Esophagus muscularis mucosa (tissue), 4 donors: ENCODE data around the gene TMEM156. TPM values are rescaled to one million over a fixed set of nuclear protein-coding genes. Genes with fewer than 3 reads are reported as not detected.

Experiments used
- DNase-seq: peaks from one replicate; pipeline ENCODE4 v3.0.0-alpha.2; 2017; ENCODE audit errors: extremely low spot score
- H3K27ac ChIP-seq, 4 donors: fragments of 200-600 bp; sonication (generic); replicated peaks in 1 of 4; 1 replicate in 3 of 4; 2 replicates in 1 of 4; pipeline ENCODE4 v1.5.1; 2016 to 2019; ENCODE audit warnings: mild to moderate bottlenecking in 1 of 4
- H3K27me3 ChIP-seq, 4 donors: fragments of 200-600 bp; sonication (generic); one replicate each; pipeline versions ENCODE4 v1.5.1 to v1.6.0; 2016 to 2019
- H3K36me3 ChIP-seq, 4 donors: fragments of 200-600 bp; sonication (generic); one replicate each; pipeline ENCODE4 v1.5.1; 2016 to 2019
- H3K4me1 ChIP-seq, 4 donors: fragments of 200-600 bp; sonication (generic); one replicate each; pipeline ENCODE4 v1.5.1; 2016 to 2019
- H3K4me3 ChIP-seq, 4 donors: fragments of 200-600 bp; sonication (generic); 1 replicate in 2 of 4; 2 replicates in 2 of 4; pipeline ENCODE4 v1.5.1; 2016 to 2019; ENCODE audit warnings: mild to moderate bottlenecking in 4 of 4, moderate library complexity in 1 of 4
- H3K9me3 ChIP-seq, 4 donors: fragments of 200-600 bp; sonication (generic); 1 replicate in 3 of 4; 2 replicates in 1 of 4; pipeline ENCODE4 v1.5.1; 2016 to 2019
- EP300 ChIP-seq: sonication (generic); formaldehyde crosslinking; IDR thresholded peaks from one replicate; pipeline ENCODE4 v1.6.1; 2017; ENCODE audit warnings: antibody characterized with exemption
- POLR2A ChIP-seq: fragments of 450-650 bp; IDR thresholded peaks from one replicate; pipeline ENCODE4 v1.6.1; 2017; ENCODE audit warnings: antibody characterized with exemption, moderate library complexity, mild to moderate bottlenecking, low read depth
- POLR2AphosphoS5 ChIP-seq, 2 donors: sonication (generic); formaldehyde crosslinking; IDR thresholded peaks; one replicate each; pipeline ENCODE4 v1.6.1; 2017; ENCODE audit warnings: antibody characterized with exemption in 2 of 2
- WGBS: methylation state at CpG from one replicate; pipeline ENCODE4 v1.1.5; 2018; 5-methylcytosine and 5-hydroxymethylcytosine counted together
- intact Hi-C: fragments of 100-400 bp; cut with DNase I; formaldehyde crosslinking; loops from one replicate; pipeline ENCODE4 v1.15.1; 2023
- total RNA-seq, 4 donors: library from RNA; depleted of rRNA; stranded (reverse); fragments of >200 nt; gene quantifications; one replicate each; pipeline versions ENCODE4 v1.1.0 to v1.2.1, GENCODE V29; 2016
- TF ChIP-seq, protein P1 (sequence below), 3 experiments: fragments of 200-600 bp in 2 of 3; fragments of 450-650 bp in 1 of 3; sonication (generic) in 2 of 3; IDR thresholded peaks; one replicate each; pipeline ENCODE4 v1.5.1; 2017 to 2019; ENCODE audit warnings: antibody characterized with exemption in 3 of 3, mild to moderate bottlenecking in 2 of 3, moderate library complexity in 1 of 3

Gene TMEM156
- total RNA-seq, 4 donors from 2014 or later: 0.50 TPM; not detected in 3

DNA sequence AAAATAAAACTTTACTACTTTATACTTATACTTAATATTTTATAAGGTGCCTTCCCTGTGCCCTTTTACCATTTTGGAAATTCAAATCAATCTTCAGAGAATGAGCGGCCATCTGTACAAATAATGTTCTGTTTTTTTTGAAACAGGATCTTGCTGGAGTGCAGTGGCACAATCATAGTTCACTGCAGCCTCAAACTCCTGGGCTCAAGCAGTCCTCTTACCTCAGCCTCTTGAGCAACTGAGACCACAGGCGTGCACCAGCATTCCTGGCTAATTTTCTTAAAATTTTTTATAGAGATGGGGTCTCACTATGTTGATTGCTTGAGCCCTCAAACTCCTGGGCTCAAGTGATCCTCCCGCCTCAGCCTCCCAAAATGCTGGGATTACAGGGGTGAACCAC is 111.1 kb downstream of the TMEM156 start:
- H3K36me3 ChIP-seq: peaks cover 15 to 79% (median 56%) of the 10 kb centered on the region in 4 donors
- H3K27ac ChIP-seq: no peak overlapping the region
- H3K9me3 ChIP-seq: no peaks in the 10 kb centered on the region
- WGBS: 93% methylated on average over 3 of the region's 3 CpGs
- intact Hi-C loops: no loop called here
- H3K4me3 ChIP-seq: no peak overlapping the region
- TF ChIP-seq, protein P1, sequence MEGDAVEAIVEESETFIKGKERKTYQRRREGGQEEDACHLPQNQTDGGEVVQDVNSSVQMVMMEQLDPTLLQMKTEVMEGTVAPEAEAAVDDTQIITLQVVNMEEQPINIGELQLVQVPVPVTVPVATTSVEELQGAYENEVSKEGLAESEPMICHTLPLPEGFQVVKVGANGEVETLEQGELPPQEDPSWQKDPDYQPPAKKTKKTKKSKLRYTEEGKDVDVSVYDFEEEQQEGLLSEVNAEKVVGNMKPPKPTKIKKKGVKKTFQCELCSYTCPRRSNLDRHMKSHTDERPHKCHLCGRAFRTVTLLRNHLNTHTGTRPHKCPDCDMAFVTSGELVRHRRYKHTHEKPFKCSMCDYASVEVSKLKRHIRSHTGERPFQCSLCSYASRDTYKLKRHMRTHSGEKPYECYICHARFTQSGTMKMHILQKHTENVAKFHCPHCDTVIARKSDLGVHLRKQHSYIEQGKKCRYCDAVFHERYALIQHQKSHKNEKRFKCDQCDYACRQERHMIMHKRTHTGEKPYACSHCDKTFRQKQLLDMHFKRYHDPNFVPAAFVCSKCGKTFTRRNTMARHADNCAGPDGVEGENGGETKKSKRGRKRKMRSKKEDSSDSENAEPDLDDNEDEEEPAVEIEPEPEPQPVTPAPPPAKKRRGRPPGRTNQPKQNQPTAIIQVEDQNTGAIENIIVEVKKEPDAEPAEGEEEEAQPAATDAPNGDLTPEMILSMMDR (IDR thresholded peaks at IDR 0.05): no peak
- no peak for TF ChIP-seq POLR2A
- no peak for TF ChIP-seq POLR2AphosphoS5 (IDR thresholded peaks at IDR 0.05)
- TF ChIP-seq EP300: no peak
- H3K27me3 ChIP-seq: no peaks in the 10 kb centered on the region
- DNase-seq: no peak
- peaks cover 0 to 35% (median 30%) of the 10 kb centered on the region in 4 donors for H3K4me1 ChIP-seq

DNA sequence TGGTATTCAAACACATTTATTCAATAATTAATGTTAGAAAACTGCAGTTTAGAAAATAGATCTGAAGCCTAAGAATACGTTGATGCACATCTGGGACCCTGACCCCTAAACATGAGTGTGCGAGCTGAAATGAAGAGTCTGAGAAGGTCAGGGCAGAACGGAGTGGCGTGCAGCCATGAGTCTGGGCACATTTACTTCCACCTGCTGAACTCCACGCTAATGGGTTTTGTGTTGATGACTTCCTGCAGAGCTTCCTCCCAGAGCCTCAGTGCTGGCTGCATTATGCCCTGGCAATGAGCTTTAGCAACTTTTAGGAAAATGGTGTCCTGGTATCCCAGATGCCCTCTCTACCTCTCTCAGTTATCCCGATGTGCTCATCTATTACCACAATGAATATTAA is 111.5 kb downstream of the TMEM156 start:
- WGBS: 86% methylated on average over 6 of the region's 6 CpGs
- peaks cover 0 to 31% (median 25%) of the 10 kb centered on the region in 4 donors for H3K4me1 ChIP-seq
- H3K27ac ChIP-seq: no peak overlapping the region
- TF ChIP-seq POLR2A (no peak), EP300 (no peak), POLR2AphosphoS5 (IDR thresholded peaks at IDR 0.05) (no peak)
- TF ChIP-seq, protein P1 (IDR thresholded peaks at IDR 0.05): no peak
- H3K4me3 ChIP-seq: no peak overlapping the region
- intact Hi-C loops: no loop called here
- H3K9me3 ChIP-seq: no peaks in the 10 kb centered on the region
- H3K27me3 ChIP-seq: no peaks in the 10 kb centered on the region
- peaks cover 18 to 79% (median 58%) of the 10 kb centered on the region in 4 donors for H3K36me3 ChIP-seq
- DNase-seq: no peak

DNA sequence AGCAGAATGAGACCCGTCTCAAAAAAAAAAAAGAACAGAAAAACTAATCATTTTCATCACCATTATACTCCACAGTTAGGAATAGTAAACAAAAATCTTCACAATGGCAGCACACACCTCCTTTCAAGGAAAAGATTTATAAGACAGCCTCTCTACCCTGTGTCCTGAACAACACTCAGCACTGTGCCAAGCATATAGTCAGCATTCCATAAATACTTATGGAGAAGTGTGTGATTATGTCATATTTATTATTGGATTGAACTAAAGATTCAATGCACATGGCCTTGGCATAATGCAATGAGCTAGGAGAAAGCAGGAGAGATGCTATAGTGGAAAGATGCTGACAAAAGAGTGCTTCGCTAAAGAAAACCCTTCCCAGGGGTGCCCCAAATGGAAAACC is 112.0 kb downstream of the TMEM156 start:
- Histone ChIP-seq H3K36me3 (peaks cover 21 to 84% (median 63%) of the 10 kb centered on the region in 4 donors), H3K9me3 (no peaks in the 10 kb centered on the region)
- TF ChIP-seq POLR2A (no peak), POLR2AphosphoS5 (IDR thresholded peaks at IDR 0.05) (no peak), EP300 (no peak)
- TF ChIP-seq, protein P1 (IDR thresholded peaks at IDR 0.05): no peak

DNA sequence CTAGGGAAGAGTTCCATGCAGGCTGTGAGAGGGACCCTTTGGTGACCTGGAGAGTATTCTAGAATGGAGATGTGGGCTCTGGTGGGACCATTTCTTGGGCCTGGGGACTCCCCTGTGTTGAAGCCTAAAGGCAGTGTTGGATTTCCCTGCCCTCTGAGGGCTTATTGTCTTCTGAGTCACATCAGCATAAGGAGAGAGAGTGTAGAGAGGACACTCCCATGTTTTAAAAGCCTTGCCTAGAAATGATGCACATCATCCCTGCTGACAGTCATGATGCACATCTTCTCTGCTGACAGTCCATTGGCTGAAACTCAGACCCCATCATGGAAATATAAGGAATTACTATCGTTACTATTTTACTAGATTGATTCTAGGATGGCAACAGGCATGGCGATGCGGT is 112.7 kb downstream of the TMEM156 start:
- 100% methylated on average over 3 of the region's 3 CpGs for WGBS
- DNase-seq: no peak
- H3K9me3 ChIP-seq: no peaks in the 10 kb centered on the region
- no peak overlapping the region for H3K4me3 ChIP-seq
- peaks cover 26 to 90% (median 69%) of the 10 kb centered on the region in 4 donors for H3K36me3 ChIP-seq
- intact Hi-C loops: no loop called here
- no peak overlapping the region for H3K27ac ChIP-seq
- peaks cover 0 to 22% (median 20%) of the 10 kb centered on the region in 4 donors for H3K4me1 ChIP-seq
- no peak for TF ChIP-seq POLR2AphosphoS5 (IDR thresholded peaks at IDR 0.05)
- no peak for TF ChIP-seq POLR2A
- TF ChIP-seq, protein P1 (IDR thresholded peaks at IDR 0.05): no peak
- TF ChIP-seq EP300: no peak
- H3K27me3 ChIP-seq: no peaks in the 10 kb centered on the region

More for the DNA sequence above, 112.0 kb downstream of the TMEM156 start:
- no peak overlapping the region for H3K27ac ChIP-seq
- H3K4me3 ChIP-seq: no peak overlapping the region
- intact Hi-C loops: no loop called here
- H3K4me1 ChIP-seq: peaks cover 0 to 29% (median 24%) of the 10 kb centered on the region in 4 donors
- DNase-seq: no peak
- WGBS: 88% methylated on average over 2 of the region's 2 CpGs
- H3K27me3 ChIP-seq: no peaks in the 10 kb centered on the region

DNA sequence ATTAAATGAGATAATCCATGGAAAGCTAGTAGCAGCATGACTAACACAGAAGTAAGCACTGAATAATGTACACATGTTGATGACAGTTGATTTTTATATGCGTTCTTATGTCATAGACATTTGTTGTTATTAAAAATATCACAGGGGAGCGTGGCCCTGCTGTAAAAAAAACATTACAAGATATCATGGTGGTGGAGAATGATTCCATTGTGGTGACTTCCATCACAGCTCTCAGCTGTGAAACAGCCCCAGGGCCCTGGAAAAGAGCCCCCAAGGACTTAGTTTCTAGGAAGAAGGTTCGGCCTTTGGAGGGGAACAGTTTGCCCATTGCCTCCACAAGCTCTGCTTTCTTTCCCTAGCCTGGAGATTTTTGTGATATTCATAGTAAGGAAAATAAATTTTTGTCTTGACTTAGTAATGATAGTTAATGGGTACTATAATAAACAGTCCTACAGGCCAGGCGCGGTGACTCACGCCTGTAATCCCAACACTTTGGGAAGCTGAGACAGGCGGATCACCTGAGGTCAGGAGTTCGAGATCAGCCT is 114.7 kb downstream of the TMEM156 start:
- Histone ChIP-seq H3K27ac (no peak overlapping the region), H3K27me3 (no peaks in the 10 kb centered on the region), H3K4me1 (peaks cover 0 to 4% (median 2%) of the 10 kb centered on the region in 4 donors), H3K36me3 (peaks cover 21 to 99% (median 77%) of the 10 kb centered on the region in 4 donors), H3K9me3 (no peaks in the 10 kb centered on the region), H3K4me3 (no peak overlapping the region)
- 88% methylated on average over 8 of the region's 8 CpGs for WGBS
- intact Hi-C loops: no loop called here
- TF ChIP-seq, protein P1 (IDR thresholded peaks at IDR 0.05): no peak
- TF ChIP-seq POLR2A (no peak), EP300 (no peak), POLR2AphosphoS5 (IDR thresholded peaks at IDR 0.05) (no peak)
- DNase-seq: no peak
